PFSK-1 (cell line): ENCODE results near the gene S1PR3.

Source experiments
- FOXP2 ChIP-seq: optimal IDR thresholded peaks from 2 replicates; pipeline ENCODE3; 2011; ENCODE audit warnings: borderline replicate concordance, control low read depth, inconsistent platforms; ENCODE audit not compliant: insufficient read depth; ENCODE audit errors: extremely low read length, extremely low read depth
- POLR2AphosphoS5 ChIP-seq: IDR thresholded peaks from 2 replicates; pipeline ENCODE4 v1.6.1; 2012; ENCODE audit warnings: low read depth, mild to moderate bottlenecking, control low read depth, low read length, moderate library complexity
- SIN3A ChIP-seq: IDR thresholded peaks from 2 replicates; pipeline ENCODE4 v1.6.1; 2012; ENCODE audit warnings: mild to moderate bottlenecking, low read length, moderate library complexity, borderline replicate concordance; ENCODE audit not compliant: insufficient read depth
- TAF1 ChIP-seq: IDR thresholded peaks from 2 replicates; pipeline ENCODE4 v1.6.1; 2012; ENCODE audit warnings: low read length, control low read depth, borderline replicate concordance; ENCODE audit not compliant: insufficient read depth
- TF ChIP-seq, protein P1 (sequence below), 2 experiments: IDR thresholded peaks; 2 replicates each; pipeline versions ENCODE4 v1.6.1 to v1.8.0; 2011 to 2012; ENCODE audit warnings: low read depth in 2 of 2, low read length in 2 of 2, control low read depth in 1 of 2, inconsistent platforms in 1 of 2, mild to moderate bottlenecking in 1 of 2, moderate library complexity in 1 of 2; ENCODE audit not compliant: insufficient read depth in 1 of 2

The S1PR3 gene

DNA sequence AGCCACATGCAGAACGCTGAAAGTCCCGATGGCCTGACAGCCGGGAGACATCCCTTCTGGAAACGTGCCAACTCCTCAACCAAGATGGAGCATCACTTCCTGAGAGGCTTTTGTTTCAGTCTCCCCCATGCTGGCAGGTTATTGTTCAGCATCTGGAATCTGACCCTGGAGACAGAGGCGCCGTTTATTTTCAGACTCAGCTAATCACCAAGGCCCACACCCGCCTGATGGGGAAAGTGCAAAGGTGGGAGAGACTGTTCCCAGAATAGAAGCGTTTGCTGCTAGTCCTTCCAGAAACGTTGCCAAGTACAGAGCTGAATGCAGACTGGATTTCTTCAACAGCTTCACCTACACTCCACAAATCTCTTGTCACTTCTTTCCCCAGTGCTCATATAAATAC is 41.8 kb upstream of the S1PR3 start:
- TF ChIP-seq, protein P1, sequence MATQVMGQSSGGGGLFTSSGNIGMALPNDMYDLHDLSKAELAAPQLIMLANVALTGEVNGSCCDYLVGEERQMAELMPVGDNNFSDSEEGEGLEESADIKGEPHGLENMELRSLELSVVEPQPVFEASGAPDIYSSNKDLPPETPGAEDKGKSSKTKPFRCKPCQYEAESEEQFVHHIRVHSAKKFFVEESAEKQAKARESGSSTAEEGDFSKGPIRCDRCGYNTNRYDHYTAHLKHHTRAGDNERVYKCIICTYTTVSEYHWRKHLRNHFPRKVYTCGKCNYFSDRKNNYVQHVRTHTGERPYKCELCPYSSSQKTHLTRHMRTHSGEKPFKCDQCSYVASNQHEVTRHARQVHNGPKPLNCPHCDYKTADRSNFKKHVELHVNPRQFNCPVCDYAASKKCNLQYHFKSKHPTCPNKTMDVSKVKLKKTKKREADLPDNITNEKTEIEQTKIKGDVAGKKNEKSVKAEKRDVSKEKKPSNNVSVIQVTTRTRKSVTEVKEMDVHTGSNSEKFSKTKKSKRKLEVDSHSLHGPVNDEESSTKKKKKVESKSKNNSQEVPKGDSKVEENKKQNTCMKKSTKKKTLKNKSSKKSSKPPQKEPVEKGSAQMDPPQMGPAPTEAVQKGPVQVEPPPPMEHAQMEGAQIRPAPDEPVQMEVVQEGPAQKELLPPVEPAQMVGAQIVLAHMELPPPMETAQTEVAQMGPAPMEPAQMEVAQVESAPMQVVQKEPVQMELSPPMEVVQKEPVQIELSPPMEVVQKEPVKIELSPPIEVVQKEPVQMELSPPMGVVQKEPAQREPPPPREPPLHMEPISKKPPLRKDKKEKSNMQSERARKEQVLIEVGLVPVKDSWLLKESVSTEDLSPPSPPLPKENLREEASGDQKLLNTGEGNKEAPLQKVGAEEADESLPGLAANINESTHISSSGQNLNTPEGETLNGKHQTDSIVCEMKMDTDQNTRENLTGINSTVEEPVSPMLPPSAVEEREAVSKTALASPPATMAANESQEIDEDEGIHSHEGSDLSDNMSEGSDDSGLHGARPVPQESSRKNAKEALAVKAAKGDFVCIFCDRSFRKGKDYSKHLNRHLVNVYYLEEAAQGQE (IDR thresholded peaks at IDR 0.05; ENCODE audit: insufficient read depth in 1 of 2, low read depth in 2 of 2, low read length in 2 of 2): no peak
- TF ChIP-seq TAF1 (no peak), POLR2AphosphoS5 (no peak), FOXP2 (no peak), SIN3A (no peak)

DNA sequence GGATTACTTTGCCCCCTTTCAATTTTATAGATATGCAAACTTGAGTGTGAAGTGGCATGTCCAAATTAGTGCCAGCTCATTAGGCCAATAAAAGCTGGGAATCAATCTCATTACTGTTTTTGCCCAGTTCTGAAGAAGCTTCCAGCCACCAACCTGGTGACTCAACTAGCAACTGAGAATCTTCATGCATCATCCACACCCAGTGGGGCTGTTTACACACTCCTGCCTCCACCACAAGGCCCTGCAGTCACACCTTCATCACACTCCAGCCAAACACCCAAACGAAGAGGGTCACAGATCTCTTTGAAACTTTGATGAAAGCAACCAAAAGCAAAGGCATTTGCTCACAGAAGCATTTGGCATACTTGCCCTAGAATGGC is 41.3 kb upstream of the S1PR3 start:
- TF ChIP-seq FOXP2 (no peak), TAF1 (no peak), POLR2AphosphoS5 (no peak), SIN3A (no peak)
- TF ChIP-seq, protein P1 (IDR thresholded peaks at IDR 0.05; ENCODE audit: insufficient read depth in 1 of 2, low read depth in 2 of 2, low read length in 2 of 2): no peak

DNA sequence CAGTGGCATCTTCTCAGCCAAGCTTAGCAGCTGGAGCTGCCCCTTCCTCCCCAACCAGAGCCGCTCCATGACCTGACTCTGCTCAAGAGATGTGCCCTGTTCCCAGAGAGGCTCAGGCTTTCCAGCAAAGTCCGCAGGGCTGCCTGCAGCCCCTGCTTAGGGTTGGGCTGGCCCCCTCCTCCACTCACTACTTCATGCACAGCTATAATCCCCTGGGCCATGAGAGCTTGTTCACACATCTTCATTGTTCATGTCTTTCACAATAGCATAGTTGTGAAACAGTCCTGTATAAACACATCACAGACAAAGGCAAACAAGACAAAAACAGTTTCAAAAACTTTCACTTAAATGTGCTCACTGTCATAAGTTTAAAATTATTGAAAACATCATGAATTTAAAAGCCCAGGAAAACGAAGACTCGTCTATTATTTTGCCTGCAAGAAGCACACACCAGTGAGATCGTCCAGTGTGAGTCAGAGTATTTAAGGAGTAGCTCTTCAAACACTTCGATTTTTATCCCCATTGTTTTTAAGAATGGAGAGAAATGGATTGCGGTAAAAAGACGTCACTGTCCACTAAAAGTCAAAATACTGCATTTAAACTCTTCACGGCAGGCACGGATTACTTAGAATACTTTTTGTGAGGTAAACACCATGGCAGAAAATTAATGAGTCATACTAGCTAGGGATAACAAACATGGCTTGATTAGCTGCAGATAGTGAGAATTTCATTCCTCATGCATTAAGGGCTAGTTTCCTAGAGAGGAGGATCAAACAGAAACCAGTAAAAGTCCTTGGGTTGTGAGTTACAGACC is 40.7 kb upstream of the S1PR3 start:
- TF ChIP-seq, protein P1 (IDR thresholded peaks at IDR 0.05; ENCODE audit: insufficient read depth in 1 of 2, low read depth in 2 of 2, low read length in 2 of 2): no peak
- TF ChIP-seq TAF1 (no peak), SIN3A (0 out of 2 replicates have a peak, but pooled peaks have one; percentile 10), FOXP2 (no peak), POLR2AphosphoS5 (no peak)

DNA sequence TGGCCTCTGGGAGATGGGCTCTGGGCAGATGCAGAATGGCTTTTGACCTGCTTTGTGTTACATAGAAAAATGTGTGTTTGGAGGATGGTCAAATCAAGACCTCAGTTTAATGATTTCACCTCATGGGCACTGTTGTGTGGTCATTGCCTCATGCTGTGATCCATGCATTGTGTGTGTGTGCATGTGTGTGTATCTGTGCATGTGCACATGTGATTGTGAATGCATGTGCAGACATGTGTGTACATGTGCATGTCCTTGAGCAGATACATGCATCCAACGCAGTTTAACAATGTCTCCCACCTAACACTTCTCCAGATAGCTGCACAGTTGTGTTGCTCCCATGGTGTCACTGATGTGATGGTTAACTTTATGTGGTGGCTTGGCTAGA is 40.1 kb upstream of the S1PR3 start:
- TF ChIP-seq, protein P1 (IDR thresholded peaks at IDR 0.05; ENCODE audit: insufficient read depth in 1 of 2, low read depth in 2 of 2, low read length in 2 of 2): no peak
- TF ChIP-seq SIN3A (no peak), TAF1 (no peak), FOXP2 (no peak), POLR2AphosphoS5 (no peak)
